ENCODE results near the gene ZNF710. TPM values are rescaled to one million over a fixed set of nuclear protein-coding genes. Genes with fewer than 3 reads are reported as not detected.

ZNF710 gene
- total and polyA plus RNA-seq, 2 of the 8 experiments (the other 6 are each of a cell fraction or from before 2014, with no cell fraction given), result 10.5 to 24.0 TPM

DNA sequence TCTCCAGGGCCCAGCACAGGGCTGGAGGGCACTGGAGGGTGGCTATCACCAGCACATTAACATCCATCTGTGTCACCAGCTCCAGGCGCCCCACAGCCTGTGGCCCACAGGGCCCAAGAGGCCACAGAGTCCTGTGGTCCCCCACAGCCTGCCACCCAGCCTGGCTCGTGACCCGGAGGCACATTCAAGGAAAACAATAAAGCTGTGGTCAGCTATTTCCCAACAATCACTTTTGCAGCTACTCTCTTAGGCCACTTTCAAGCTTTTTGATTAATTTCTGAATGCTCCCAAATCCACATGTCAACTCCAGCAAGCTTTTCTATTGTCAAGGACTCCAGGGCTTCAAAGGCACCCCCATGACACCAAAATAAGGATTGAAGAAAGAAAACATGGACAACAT, 84.4 kb downstream of the ZNF710 start:
- no peak overlapping the region for H3K14ac ChIP-seq (ENCODE audit: insufficient read length)
- FAIRE-seq (no peak), DNase-seq (ENCODE audit: low read depth in 1 of 2, low spot score in 2 of 2) (no peak)
- no peak overlapping the region for H4K8ac ChIP-seq (ENCODE audit: extremely low read depth, insufficient read depth, low read length)
- peaks cover 0 to 5% (median 2%) of the 10 kb centered on the region in 4 experiments; a peak in 3 of 7 replicates for H3K4me1 ChIP-seq (replicated peaks in 1 of 4; ENCODE audit: control insufficient read depth in 3 of 4, insufficient read depth in 4 of 4, low read length in 3 of 4)
- no peak overlapping the region for H3K23ac ChIP-seq (ENCODE audit: insufficient read length)
- CTCF ChIA-PET (ENCODE audit: partially characterized antibody), result interaction anchor here (0.7 to 10.4 kb wide), 24 partner anchors 9 to 325 kb away, joined by 3 to 99 read pairs (median 4); partner anchors contain the start of genes AP3S2 and IDH2
- no peak overlapping the region for H2BK20ac ChIP-seq (ENCODE audit: low read length)
- H3K27me3 ChIP-seq (replicated peaks in 1 of 4; ENCODE audit: control insufficient read depth in 3 of 4, extremely low read depth in 1 of 4, insufficient read depth in 3 of 4, low read length in 3 of 4), result no peaks in the 10 kb centered on the region
- H2BK12ac ChIP-seq (ENCODE audit: low read depth, low read length), result no peak overlapping the region
- H3K4ac ChIP-seq (replicated peaks; ENCODE audit: insufficient read length, low read depth, low read length), result no peak overlapping the region
- no peak overlapping the region for H2BK5ac ChIP-seq (ENCODE audit: low read depth, low read length)
- no peak overlapping the region for H3K56ac ChIP-seq (replicated peaks; ENCODE audit: insufficient read length, low read depth, low read length)
- TF ChIP-seq BACH1 (IDR thresholded peaks at IDR 0.05; ENCODE audit: low read length) (no peak), SRF (IDR thresholded peaks at IDR 0.05; ENCODE audit: low read depth, low read length) (no peak), CREB1 (IDR thresholded peaks at IDR 0.05) (no peak), KDM1A (IDR thresholded peaks at IDR 0.05; ENCODE audit: borderline replicate concordance, low read length) (no peak), CEBPB (IDR thresholded peaks at IDR 0.05; ENCODE audit: low read depth, low read length) (no peak), SIRT6 (IDR thresholded peaks at IDR 0.05; ENCODE audit: low read length) (no peak), BCL11A (IDR thresholded peaks at IDR 0.05; ENCODE audit: low read depth in 2 of 2, low read length in 2 of 2) (no peak), SP4 (IDR thresholded peaks at IDR 0.05; ENCODE audit: low read length) (no peak), TCF12 (IDR thresholded peaks at IDR 0.05; ENCODE audit: low read depth, low read length) (no peak), RNF2 (IDR thresholded peaks at IDR 0.05; ENCODE audit: borderline replicate concordance, low read depth, low read length, missing control alignments, poor library complexity, severe bottlenecking) (no peak), SIX5 (IDR thresholded peaks at IDR 0.05; ENCODE audit: low read depth, low read length) (no peak)
- H3K4me2 ChIP-seq (ENCODE audit: insufficient read depth in 1 of 2, low read depth in 2 of 2, low read length in 2 of 2), result no peak overlapping the region
- H3K9me3 ChIP-seq (ENCODE audit: insufficient read depth in 2 of 2, low read depth in 1 of 2, low read length in 1 of 2), result no peaks in the 10 kb centered on the region
- H3K79me2 ChIP-seq (ENCODE audit: control insufficient read depth in 1 of 2, insufficient read depth in 2 of 2, low read length in 2 of 2), result no peaks in the 10 kb centered on the region
- no peaks in the 10 kb centered on the region for H3K79me1 ChIP-seq (ENCODE audit: low read depth, low read length)
- no peak overlapping the region for H4K91ac ChIP-seq (replicated peaks; ENCODE audit: insufficient read length, low read length)
- POLR2A ChIA-PET (ENCODE audit: partially characterized antibody), result interaction anchor here (1.4 to 1.6 kb wide), 3 partner anchors 10 to 85 kb away, joined by 3 to 4 read pairs (median 4); partner anchors contain the start of gene ZNF710
- no peak overlapping the region for H3K18ac ChIP-seq (ENCODE audit: extremely low read depth, low read length)
- no peak overlapping the region for H2AK5ac ChIP-seq (ENCODE audit: low read depth, low read length)
- H3K36me3 ChIP-seq (ENCODE audit: control insufficient read depth in 2 of 4, insufficient read depth in 4 of 4, low read length in 3 of 4), result peaks cover 2 to 14% (median 5%) of the 10 kb centered on the region in 4 experiments; a peak in 5 of 8 replicates
- H3K4me3 ChIP-seq (ENCODE audit: extremely low read depth in 1 of 4, insufficient read depth in 2 of 4, low read depth in 3 of 4, low read length in 4 of 4), result no peak overlapping the region
- no peaks in the 10 kb centered on the region for H3K23me2 ChIP-seq (ENCODE audit: low read depth, low read length)
- no peak overlapping the region for H2AFZ ChIP-seq (ENCODE audit: low read length)
- no peak overlapping the region for H2BK120ac ChIP-seq (replicated peaks; ENCODE audit: low read depth, low read length)
- 86% methylated on average over 3 of the region's 3 CpGs; no CpG with 5 or more reads in 1 of the 2 experiments for whole genome bisulfite sequencing, 2 experiments (ENCODE audit: extremely low coverage in 1 of 2, insufficient coverage in 1 of 2, insufficient read length in 1 of 2, insufficient replicate concordance in 2 of 2, low coverage in 1 of 2, low lambda C conversion rate in 2 of 2, missing lambda C conversion rate in 1 of 2)
- no peak overlapping the region for H3K27ac ChIP-seq (ENCODE audit: low read depth, low read length)
- H3K9ac ChIP-seq (replicated peaks in 1 of 4; ENCODE audit: extremely low read depth in 1 of 4, low read depth in 3 of 4, low read length in 3 of 4), result no peak overlapping the region
- H2BK15ac ChIP-seq (ENCODE audit: low read length), result no peak overlapping the region
- peaks cover 0 to 8% of the 10 kb centered on the region in 2 experiments for H4K20me1 ChIP-seq (replicated peaks in 1 of 2; ENCODE audit: control insufficient read depth in 1 of 2, insufficient read depth in 2 of 2, low read length in 2 of 2)
- no peak overlapping the region for H4K5ac ChIP-seq (ENCODE audit: insufficient read length, low read depth, low read length)

All from H1 (cell line).